Subcutaneous abdominal adipose tissue (tissue), 5 donors: ENCODE data around the gene RAMP2.
"Not testable (repeated sequence)": the region's sequence is repeated elsewhere in the genome, so short reads cannot be mapped to it uniquely, and the experiment has no call there.

Experiments
- H3K27ac ChIP-seq: one replicate; pipeline ENCODE4 v1.7.0; 2013; ENCODE audit warnings: low read depth, mild to moderate bottlenecking, inconsistent platforms, low read length, moderate library complexity
- H3K27me3 ChIP-seq, 5 donors: one replicate each; pipeline ENCODE4 v1.7.0; 2013; ENCODE audit warnings: low read length in 5 of 5, inconsistent platforms in 1 of 5; ENCODE audit not compliant: control insufficient read depth in 5 of 5, insufficient read depth in 4 of 5
- H3K36me3 ChIP-seq, 5 donors: one replicate each; pipeline ENCODE4 v1.7.0; 2013; ENCODE audit warnings: low read length in 5 of 5; ENCODE audit not compliant: control insufficient read depth in 5 of 5, insufficient read depth in 5 of 5
- H3K4me1 ChIP-seq, 5 donors: one replicate each; pipeline ENCODE4 v1.7.0; 2013; ENCODE audit warnings: low read length in 5 of 5, mild to moderate bottlenecking in 3 of 5, moderate library complexity in 1 of 5; ENCODE audit not compliant: control insufficient read depth in 5 of 5, insufficient read depth in 5 of 5
- H3K4me3 ChIP-seq, 5 donors: one replicate each; pipeline ENCODE4 v1.7.0; 2013; ENCODE audit warnings: low read length in 5 of 5, low read depth in 1 of 5
- H3K9ac ChIP-seq, 5 donors: one replicate each; pipeline ENCODE4 v1.7.0; 2013; ENCODE audit warnings: low read length in 5 of 5, mild to moderate bottlenecking in 4 of 5, moderate library complexity in 3 of 5
- H3K9me3 ChIP-seq, 5 donors: one replicate each; pipeline ENCODE4 v1.7.0; 2013; ENCODE audit warnings: low read length in 5 of 5; ENCODE audit not compliant: control insufficient read depth in 5 of 5
- donor health status: healthy.
- donor health status: healthy.
- donor health status: healthy.
- donor health status: healthy.
- donor health status: healthy.

Gene RAMP2

GRCh38 chr17:42766124-42766523 lies 5.1 kb downstream of the RAMP2 start:
- H3K27me3 ChIP-seq, result no peaks in the 10 kb centered on the region
- no peaks in the 10 kb centered on the region for H3K36me3 ChIP-seq
- H3K9ac ChIP-seq, result no peak overlapping the region
- H3K4me3 ChIP-seq, result no peak overlapping the region
- H3K27ac ChIP-seq, result no peak overlapping the region
- no peaks in the 10 kb centered on the region for H3K9me3 ChIP-seq
- peaks cover 7 to 30% (median 24%) of the 10 kb centered on the region in 5 donors for H3K4me1 ChIP-seq

- peaks cover 4 to 19% (median 11%) of the 10 kb centered on the region in 5 donors for H3K4me1 ChIP-seq
Observed at GRCh38 chr17:42767512-42767911, 6.5 kb downstream of the RAMP2 start.

GRCh38 chr17:42768006-42768405 lies 7.0 kb downstream of the RAMP2 start:
- not testable (repeated sequence) for H3K36me3 ChIP-seq, H3K27me3 ChIP-seq, H3K4me3 ChIP-seq, H3K27ac ChIP-seq, H3K9me3 ChIP-seq, H3K9ac ChIP-seq
- H3K4me1 ChIP-seq, result peaks cover 4 to 18% (median 11%) of the 10 kb centered on the region in 5 donors

More at GRCh38 chr17:42767512-42767911, 6.5 kb downstream of the RAMP2 start:
- Histone ChIP-seq H3K27me3 (no peaks in the 10 kb centered on the region), H3K9ac (peak overlapping the region in 1 of 5 donors; percentile 21), H3K27ac (no peak overlapping the region), H3K4me3 (no peak overlapping the region), H3K9me3 (no peaks in the 10 kb centered on the region), H3K36me3 (no peaks in the 10 kb centered on the region)

- H3K4me3 ChIP-seq, H3K27ac ChIP-seq, H3K36me3 ChIP-seq, H3K9me3 ChIP-seq, H3K27me3 ChIP-seq, H3K9ac ChIP-seq: not testable (repeated sequence)
- peaks cover 0 to 18% (median 14%) of the 10 kb centered on the region in 5 donors for H3K4me1 ChIP-seq
Observed at GRCh38 chr17:42769964-42770363, 8.9 kb downstream of the RAMP2 start.

- peaks cover 0 to 18% (median 14%) of the 10 kb centered on the region in 5 donors for H3K4me1 ChIP-seq
- H3K27ac ChIP-seq, result peak overlapping the region; percentile 73
- H3K36me3 ChIP-seq, result peaks cover 5 to 28% (median 21%) of the 10 kb centered on the region in 5 donors
- no peaks in the 10 kb centered on the region for H3K27me3 ChIP-seq
- H3K9ac ChIP-seq, result peak overlapping the region; percentile 92 to 97 (median 94)
- no peaks in the 10 kb centered on the region for H3K9me3 ChIP-seq
- peak overlapping the region; percentile 90 to 100 (median 98) for H3K4me3 ChIP-seq
Observed at GRCh38 chr17:42772945-42773289, 11.9 kb downstream of the RAMP2 start.

GRCh38 chr17:42773290-42774035 lies 12.4 kb downstream of the RAMP2 start, which contains the start of gene VPS25:
Gene VPS25, plus strand, starts transcription at chr17:42773449. Its CDS starts 27 bp downstream, at chr17:42773476.
- Histone ChIP-seq H3K27ac (peak within 1 kb of the TSS; percentile 73), H3K9me3 (no peaks in the 10 kb centered on the region), H3K4me3 (peak within 1 kb of the TSS; percentile 90 to 100 (median 98)), H3K36me3 (peaks cover 5 to 34% (median 26%) of the 10 kb centered on the region in 5 donors), H3K27me3 (no peaks in the 10 kb centered on the region), H3K9ac (peak within 1 kb of the TSS; percentile 92 to 97 (median 94)), H3K4me1 (peaks cover 0 to 18% (median 14%) of the 10 kb centered on the region in 5 donors)

DNA sequence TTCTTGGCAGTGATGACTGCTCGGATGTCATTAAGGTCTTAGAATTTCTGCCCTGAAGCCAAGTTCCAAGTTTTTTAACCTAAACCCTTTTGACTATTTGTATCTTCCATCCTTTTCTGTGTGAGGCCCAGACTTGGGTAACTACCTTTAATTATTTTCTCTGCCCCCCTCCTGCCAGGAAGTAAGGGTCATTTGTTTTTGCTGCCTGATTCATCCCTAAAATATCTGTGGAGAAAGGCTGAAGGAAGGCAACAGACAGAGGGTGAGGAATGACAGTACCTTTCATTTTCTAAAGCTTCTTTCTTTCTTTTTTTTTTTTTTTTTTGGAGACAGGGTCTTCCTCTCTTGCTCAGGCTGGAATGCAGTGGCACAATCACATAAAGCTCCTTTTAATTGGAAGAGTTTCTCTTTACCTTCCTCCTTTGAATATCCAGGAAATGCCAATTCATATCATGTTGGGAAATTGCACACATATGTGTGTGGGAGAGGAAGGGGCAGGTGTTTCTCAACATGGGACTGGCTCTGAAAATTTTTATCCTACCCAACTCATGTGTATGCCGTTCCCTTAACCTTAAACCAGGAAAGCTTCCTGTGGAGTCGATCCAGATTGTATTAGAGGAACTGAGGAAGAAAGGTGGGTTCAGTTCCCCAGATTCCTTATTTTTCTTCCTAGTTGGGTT lies 13.2 kb downstream of the RAMP2 start:
- H3K9ac ChIP-seq, result peak overlapping the region; percentile 53 to 97 (median 92)
- no peaks in the 10 kb centered on the region for H3K9me3 ChIP-seq
- H3K27me3 ChIP-seq, result peaks cover 0 to 5% (median 0%) of the 10 kb centered on the region in 5 donors
- H3K4me1 ChIP-seq, result peaks cover 0 to 18% (median 14%) of the 10 kb centered on the region in 5 donors
- H3K27ac ChIP-seq, result peak overlapping the region; percentile 73
- peak overlapping the region; percentile 90 to 100 (median 98) for H3K4me3 ChIP-seq
- H3K36me3 ChIP-seq, result peaks cover 5 to 41% (median 33%) of the 10 kb centered on the region in 5 donors

DNA sequence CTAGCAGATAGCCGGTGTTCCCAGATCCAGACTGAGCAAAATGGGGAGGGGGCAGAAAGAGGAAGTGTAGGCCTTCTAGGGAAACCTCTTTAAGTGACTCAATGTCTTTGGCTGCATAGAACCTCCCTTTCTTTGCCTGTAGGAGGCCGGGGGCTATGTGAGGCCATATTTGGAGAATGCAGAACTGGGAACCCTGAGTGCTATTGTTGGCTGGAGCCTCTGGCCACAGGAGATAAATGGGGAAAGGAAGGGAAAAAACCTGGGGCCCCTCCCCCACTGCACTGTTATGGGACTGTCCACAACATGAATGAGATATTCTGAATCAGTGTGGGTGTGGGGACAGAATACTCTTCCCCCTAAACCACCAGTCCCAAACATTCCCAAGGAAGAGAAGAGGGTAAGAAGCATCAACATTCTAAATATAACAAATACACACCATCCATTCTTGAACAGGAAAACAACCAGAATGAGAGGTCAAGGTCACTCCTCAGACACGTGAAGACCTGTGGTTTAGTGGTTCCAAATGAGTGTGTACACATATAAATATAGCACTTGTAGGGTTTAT lies 14.6 kb downstream of the RAMP2 start:
- H3K27ac ChIP-seq, result no peak overlapping the region
- peaks cover 0 to 24% (median 20%) of the 10 kb centered on the region in 5 donors for H3K4me1 ChIP-seq
- H3K4me3 ChIP-seq, result no peak overlapping the region
- no peak overlapping the region for H3K9ac ChIP-seq
- peaks cover 0 to 9% (median 1%) of the 10 kb centered on the region in 5 donors for H3K27me3 ChIP-seq
- H3K36me3 ChIP-seq, result peaks cover 5 to 48% (median 36%) of the 10 kb centered on the region in 5 donors
- H3K9me3 ChIP-seq, result no peaks in the 10 kb centered on the region

GRCh38 chr17:42778570-42778969 lies 17.5 kb downstream of the RAMP2 start:
- Histone ChIP-seq H3K9ac (no peak overlapping the region), H3K36me3 (peaks cover 5 to 48% (median 36%) of the 10 kb centered on the region in 5 donors), H3K27ac (no peak overlapping the region), H3K4me3 (no peak overlapping the region), H3K4me1 (peaks cover 0 to 23% (median 21%) of the 10 kb centered on the region in 5 donors), H3K27me3 (peaks cover 23 to 39% (median 30%) of the 10 kb centered on the region in 5 donors), H3K9me3 (no peaks in the 10 kb centered on the region)
